ENCODE data around the gene PRAME. TPM values are rescaled to one million over a fixed set of nuclear protein-coding genes. Genes with fewer than 3 reads are reported as not detected.
"Not testable (repeated sequence)": the region's sequence is repeated elsewhere in the genome, so short reads cannot be mapped to it uniquely, and the experiment has no call there.

PRAME gene
- polyA plus RNA-seq, 10 donors = 0.77 to 1.5 TPM; not detected in 8

DNA sequence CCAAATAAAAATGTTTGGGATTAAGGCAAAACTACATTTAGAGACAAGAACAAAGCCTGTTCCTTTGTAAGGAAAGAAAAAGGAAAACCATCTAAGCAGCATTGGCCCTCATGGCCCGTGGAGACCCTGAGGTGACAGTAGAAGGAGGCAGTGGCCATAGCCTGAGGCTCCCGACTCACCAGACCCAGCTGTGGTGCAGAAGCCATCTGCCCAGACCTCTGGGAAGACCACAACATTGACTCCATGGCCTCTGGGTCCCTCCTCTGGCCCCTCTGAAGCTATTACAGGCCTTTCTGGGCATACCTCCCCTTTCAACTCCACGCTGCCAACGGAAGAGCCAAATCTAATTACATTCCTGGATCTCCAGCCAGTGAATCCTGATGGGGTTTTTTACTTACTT, 6.4 kb downstream of the PRAME start:
- DNase-seq = peak in 2 of 3 donors; percentile 6 to 16

DNA sequence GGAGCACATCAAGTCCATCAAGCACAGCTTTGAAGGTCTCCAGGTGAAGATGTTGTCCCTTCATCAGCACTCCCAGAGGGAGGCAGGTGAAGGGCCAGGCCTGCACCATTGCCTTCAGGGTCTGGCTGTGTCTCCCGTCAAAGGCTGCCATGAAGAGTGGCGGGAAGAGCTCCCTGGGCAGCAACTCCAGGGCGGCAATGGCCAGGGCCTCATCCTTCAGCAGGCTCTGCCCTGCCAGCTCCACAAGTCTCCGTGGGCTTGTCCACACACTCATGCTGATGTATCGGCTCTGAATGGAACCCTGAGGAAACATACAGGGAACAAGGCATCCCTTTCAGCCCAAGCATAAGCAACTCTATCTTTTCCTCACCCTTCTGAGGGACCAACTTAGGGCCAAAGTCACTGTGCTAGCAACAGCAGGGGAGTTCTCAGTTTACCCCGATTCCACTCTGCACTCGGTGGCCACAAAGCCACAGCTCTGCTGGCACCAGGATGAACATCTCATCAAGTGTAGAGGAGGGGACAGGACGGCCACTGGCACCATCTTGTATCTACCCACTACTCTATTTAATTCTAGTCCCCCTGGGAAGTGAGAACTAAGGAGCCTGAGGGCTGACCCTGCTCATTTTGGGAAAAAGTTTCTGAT, 8.2 kb downstream of the PRAME start:
- DNase-seq = no peak

DNA sequence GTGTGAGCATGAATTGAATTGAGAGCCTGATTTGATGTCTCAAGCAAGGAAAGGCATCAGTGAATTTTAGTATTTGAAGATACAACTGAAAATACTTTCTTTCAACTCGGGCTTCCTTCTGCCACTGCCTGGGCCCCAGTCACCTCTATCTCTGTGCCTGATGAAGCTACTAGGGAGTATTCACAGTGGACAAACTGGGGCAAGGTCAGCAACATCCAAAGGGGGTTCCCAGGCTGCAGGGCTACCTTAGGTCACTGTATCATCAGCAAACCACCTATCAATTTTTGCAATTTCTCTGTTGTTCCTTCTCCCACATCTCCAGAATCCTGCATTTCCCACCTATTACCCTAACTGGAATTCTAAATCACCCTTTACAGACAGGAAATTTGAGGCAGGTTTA, 10.2 kb downstream of the PRAME start:
- DNase-seq = no peak

DNA sequence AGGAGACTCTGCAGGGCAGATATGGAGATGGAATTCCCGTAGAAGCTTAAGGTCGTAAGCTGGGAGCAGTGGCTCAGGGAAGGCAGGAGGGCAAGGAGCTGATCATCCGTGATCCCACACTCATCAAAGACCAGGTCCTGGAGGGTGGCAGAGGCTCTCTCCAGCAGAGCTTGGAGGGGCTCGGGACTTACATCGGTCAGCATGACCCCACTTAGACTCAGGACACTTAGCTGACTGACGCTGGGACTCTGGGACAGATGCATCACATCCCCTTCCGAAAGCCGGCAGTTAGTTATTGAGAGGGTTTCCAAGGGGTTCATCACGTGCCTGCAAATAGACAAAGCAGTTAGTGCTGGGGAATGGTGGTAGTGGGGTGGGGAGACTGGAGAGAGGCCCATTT, 10.7 kb downstream of the PRAME start:
- no peak for DNase-seq

DNA sequence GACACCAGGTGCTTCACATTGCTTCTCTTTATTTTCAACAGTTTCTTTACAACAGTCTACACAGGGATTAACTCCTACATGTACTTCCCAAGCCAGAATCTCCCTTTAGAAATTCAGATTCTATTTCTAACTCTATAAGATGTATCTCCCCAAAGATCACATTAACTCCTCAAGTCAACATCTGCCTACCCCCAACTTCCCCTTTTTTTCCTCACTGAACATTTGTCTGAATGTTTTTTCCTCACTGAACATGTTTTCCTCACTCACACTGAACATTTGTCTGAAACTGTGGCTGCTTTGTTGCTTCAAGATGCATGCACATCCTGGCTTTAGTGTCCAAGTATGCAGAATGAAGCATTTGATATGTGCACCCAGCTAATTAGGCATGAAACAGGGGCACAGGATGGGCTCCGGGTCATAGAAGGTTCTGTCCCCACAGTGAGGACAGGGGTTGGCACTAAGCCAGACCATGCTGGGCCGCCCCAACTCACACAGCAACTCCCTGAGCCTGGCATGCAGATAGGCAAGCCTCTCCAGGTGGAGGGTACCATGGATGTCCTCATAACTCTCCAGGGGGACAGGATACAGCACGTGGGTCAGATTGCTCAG, 11.3 kb downstream of the PRAME start:
- DNase-seq = no peak

DNA sequence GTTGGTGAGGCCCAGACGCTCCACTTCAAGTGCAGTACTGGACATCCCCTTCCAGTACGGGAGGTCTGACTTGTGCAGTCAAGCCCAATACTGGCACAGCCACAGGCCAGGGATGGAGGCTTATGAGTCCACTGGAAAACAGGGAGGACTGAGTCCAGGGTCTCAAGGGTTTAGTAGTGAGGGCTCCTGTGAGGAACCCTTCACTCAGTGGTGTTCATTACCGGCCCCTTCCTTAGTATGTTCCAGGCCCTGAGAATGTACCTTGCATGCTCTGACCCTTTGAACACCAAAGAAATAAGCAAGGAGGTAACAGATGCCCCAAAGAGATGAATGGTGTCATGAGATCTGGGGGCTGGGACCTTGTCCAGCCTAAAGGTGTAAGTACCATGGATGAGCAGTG, 11.8 kb downstream of the PRAME start:
- DNase-seq = no peak

DNA sequence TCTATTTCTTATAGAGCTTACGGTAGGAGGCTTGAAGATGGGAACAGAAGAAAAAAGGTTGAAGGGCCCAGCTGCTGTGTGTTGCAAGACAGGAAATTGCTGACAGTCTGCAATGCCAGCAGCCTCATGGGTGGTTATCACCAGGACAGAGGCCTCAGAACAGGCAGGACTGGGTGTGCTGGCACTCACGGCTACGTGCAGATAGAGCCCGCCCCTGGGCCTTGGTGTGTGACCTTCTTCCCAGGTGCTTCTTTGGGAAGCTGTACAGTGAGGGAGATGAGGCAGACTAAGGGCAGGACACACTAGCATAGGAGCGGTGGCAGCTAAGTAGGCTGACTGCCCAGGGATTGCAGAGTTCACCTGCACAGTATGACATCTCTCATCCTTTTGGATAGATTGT, 12.6 kb downstream of the PRAME start:
- DNase-seq = no peak

DNA sequence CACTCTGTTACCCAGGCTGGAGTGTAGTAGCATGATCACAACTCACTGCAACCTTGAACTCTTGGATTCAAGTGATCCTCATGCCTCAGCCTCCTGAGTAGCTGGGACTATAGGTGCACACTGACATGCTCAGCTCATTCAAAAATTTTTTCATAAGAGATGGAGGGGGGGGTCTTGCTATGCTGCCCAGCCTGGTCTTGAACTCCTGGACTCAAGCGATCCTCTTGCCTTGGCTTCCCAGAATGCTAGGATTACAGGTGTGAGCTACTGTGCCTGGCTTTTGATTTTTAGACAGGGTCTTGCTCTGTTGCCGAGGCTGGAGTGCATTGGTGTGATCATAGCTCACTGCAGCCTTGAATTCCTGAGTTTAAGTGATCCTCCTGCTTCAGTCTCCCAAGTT, 14.0 kb downstream of the PRAME start:
- DNase-seq = no peak

DNA sequence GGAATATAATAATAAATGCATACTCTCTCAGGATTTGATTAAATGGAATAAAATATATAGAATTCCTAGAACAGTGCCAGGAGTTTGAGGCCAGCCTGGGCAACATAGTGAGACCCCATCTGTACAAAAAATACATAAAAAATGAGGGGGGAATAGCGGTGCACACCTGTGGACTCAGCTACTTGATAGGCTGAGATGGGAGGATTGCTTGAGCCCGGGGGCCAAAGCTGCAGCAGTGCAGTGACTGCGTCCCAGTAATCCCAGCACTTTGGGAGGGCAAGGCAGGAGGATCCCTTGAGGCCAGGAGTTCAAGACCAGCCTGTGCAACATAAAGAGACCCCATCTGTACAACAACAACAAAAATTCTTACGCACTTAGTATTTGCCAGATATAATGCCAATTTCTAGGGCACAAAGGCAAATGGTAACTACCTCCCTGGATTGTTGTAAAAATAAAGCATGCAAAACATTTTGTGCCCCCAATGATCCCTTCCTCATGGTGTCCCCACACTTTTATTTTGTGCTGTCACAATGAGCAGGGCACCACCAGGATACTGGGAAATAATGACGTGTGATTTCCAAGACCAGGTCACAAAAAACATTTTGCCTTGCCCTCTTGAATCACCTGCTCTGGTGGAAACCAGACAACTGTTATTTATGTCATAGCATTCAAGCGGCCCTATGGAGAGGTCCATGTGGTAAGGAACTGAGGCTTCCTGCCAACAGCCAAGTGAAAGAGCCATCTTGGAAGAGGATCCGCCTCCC, 20.7 kb downstream of the PRAME start:
- no peak for DNase-seq

DNA sequence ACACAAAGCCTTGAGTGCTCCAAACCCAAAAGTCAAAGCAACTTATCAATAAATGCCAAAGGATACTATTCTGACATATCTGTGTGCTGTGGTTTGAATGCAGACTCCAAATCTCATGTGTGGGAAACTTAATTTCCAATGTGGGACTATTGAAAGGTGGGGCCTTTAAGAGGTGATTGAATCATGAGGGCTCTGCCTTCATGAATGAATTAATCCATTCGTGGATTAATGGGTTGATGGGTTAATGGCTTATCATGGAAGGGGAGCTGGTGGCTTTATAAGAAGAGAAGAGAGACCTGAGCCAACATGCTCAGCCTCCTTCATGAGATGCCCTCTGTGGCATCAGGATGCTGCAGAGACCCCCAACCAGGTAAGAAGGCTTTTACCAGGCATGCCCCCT, 22.1 kb downstream of the PRAME start:
- DNase-seq = no peak

DNA sequence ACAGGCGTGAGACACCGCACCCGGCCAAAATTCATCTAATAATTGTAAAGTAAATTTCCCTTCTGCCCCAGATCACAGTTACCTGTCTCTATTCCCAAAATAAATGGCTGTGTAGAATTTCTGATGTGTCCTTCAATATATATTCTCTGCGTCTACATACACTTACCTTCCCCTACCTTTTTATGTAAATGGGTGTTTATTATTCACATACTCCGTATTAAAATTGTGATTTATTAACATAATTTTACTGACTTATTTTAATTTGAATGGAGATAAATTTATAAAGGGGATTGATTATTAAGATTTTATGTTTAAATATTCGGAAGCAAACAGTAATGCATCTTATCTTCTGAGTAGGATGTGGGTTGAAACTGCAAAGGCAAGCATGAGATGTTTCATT, 22.6 kb downstream of the PRAME start:
- DNase-seq = no peak

DNA sequence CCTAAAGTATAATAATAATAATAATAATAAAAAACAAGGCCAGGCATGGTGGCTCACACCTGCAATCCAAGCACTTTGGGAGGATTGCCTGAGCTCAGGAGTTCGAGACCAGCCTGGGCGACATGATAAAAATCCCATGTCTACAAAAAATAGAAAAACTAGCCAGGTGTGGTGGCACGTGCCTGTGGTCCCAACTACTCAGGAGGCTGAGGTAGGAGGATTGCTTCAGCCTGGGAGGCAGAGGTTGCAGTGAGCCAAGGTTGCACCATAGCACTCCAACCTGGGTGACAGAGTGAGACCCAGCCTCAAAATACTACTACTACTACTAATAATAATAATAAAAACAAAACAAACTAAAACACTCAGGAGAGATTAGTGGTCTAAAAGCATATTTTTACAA, 23.4 kb downstream of the PRAME start:
- no peak for DNase-seq

DNA sequence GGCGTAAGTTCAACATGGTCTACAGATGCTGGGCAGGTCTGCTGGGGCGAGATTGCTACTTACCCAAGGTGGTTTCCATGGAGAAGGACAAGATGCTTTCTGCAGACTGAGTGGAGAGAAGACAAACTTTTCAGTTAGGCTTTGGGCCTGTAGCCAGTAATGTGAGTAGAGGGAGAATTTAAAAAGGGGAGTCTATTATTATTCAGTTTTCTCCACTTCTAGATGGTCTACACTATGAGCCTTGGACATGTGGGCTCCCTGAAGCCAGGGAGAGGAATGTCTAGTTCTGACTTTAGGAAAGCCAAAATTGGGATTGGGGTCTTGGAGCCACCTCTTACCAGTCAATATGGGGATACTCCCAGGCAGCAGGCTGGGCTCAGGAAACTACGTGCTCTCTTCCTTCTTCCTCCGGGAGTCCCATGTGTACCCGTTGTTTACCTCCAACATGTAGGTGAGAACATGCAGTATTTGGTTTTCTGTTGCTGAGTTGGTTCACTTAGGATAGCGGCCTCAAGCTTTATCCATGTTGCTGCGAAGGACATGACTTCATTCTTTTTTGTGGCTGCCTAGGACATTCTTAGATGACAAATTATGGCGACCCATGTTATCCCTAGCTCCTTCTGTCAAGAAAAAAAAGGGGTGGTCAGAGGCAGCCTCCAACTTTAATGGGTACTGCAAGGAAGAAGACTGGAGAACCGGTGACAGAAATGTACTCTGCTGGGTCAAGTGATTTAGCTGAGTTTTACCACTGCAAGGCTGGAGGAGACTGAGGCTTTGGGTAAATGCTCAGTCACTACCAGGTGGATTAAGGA, 24.3 kb downstream of the PRAME start:
- DNase-seq = no peak

DNA sequence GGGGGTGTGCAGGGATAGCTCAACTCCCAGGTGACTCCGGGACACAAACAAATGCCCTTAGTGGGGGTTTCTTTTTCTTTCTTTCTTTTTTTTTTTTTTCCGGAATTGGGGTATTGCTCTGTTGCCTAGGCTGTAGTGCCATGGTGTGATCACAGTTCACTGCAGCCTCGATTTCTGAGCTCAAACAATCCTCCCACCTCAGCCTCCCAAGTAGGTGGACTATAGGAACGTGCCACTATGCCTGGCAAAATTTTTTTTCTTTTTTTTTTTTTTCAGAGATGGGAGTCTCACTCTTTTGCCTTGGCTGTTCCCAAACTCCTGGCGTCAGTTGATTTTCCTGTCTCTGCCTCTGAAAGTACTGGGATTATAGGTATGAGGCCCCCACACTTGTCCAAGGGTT, 25.2 kb downstream of the PRAME start:
- no peak for DNase-seq

DNA sequence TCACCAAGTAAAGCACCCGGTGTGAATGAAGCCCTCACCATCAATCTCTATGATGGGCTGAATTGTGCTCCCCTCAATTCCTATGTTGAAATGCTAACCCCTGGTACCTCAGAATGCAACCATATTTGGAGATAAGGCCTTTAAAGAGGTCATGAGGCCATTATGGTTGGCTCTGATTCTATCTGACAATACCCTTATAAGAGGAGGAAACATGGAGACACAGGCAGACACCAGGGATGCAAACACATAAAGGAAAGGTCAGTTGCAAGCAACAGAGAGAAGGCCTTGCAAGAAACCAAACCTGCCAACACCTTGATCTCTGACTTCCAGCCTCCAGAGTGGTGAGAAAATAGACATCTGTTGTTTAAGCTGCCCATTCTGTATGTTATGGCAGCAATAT, 25.6 kb downstream of the PRAME start:
- DNase-seq = no peak

DNA sequence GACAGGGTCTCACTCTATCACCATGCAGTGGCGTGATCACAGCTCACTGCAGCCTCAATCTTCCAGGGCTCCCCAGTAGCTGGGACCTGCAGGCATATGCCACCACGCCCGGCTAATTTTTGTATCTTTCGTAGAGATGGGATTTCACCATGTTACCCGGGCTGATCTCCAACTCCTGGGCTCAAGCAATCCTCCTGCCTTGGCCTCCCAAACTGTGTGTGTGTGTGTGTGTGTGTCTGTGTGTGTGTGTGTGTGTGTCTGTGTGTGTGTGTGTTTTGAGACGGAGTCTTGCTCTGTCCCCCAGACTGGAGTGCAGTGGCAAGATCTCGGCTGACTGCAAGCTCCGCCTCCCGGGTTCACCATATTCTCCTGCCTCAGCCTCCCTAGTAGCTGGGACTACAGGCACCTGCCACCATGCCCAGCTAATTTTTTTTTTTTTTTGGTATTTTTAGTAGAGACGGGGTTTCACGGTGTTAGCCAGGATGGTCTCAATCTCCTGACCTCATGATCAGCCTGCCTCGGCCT, 26.5 kb downstream of the PRAME start:
- not testable (repeated sequence) for DNase-seq

DNA sequence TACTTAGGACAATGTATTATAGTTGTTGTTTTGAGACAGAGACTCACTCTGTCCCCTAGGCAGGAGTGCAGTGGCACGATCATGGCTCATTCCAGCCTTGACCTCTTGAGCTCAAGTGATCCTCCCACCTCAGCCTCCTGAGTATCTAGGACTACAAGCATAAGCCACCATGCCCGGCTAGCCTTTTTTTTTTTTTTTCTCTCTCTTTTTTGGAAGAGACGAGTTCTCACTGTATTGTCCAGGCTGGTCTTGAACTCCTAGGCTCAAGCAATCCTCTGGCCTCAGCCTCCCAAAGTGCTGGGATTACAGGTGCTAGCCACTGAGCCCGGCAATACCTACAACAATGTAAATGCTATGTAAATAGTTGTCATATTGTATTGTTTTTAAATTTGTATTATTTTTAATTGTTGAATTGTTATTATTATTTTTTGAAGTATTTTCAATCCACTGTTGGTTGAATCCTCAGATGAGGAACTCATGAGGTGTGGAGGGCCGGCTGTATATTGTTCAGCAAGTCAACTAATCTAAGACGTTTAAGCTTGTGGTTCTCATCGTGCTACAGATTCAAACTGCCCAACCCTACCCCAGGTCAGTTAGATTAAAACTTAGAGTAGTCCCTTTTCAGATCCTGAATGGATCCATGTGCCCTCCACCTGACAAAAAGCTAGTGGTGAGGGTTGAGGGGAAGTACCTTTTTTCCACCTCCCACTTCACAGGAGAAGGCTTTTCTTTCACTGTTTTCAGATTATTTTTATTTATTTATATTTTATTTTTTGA, 27.1 kb downstream of the PRAME start:
- DNase-seq = no peak

DNA sequence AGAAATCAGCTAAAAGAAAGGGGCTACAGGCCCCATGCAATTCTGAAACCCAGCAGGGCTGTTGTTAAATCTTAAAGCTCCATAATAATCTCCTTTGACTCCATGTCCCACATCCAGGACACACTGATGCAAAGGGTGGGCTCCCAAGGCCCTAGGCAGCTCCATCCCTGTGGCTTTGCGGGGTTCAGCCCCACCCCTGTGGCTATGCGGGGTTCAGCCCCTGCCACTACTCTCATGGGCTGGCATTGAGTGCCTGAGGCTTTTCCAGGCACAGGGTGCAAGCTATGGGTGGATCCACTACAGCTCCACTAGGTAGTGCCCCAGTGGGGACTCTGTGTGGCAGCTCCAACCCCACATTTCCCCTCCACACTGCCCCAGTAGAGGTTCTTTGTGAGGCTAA, 30.3 kb downstream of the PRAME start:
- DNase-seq = no peak

DNA sequence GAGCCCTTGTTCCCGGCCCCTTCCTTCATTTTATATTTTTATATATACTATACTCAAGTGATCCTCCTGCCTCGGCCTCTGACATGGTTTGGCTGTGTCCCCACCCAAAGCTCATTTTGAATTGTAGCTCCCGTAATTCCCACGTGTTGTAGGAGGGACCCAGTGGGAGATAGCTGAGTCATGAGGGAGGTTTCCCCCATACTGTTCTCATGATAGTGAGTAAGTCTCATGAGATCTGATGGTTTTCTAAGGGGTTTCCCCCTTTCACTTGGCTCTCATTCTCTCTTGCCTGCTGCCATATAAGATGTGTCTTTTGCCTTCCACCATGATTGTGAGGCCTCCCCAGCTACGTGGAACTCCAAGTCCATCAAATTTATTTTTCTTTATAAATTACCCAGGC, 31.8 kb downstream of the PRAME start:
- DNase-seq = no peak

DNA sequence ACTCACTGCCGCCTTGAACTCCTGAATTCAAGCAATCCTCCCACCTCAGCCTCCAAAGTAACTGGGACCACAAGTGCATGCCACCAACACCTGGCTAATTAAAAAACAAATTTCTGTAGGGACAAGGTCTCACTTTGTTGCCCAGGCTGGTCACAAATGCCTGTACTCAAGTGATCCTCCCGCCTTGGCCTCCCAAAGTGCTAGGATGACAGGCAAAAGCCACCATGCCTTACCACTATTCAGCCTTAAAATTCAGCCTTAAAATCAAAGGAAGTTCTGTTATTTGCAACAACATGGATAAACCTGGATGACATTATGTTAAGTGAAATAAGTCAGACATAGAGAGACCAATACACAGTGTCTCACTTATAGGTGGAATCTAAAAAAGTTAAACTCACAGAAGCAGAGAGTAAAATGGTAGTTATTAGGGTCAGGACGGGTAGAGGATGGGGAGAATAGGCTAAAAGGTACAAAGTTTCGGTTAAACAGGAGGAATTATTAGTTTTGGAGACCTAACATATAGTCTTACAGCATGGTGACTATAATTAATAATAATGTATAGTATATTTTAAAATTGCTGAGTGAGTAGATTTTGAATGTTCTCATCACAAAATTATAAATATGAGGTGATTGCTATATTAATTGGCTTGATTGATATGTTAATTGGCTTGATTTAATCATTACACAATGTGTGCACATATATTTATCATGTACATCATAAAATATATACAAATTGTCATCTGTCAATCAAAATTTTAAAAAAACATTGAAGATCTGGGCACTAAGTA, 32.7 kb downstream of the PRAME start:
- DNase-seq = no peak

DNA sequence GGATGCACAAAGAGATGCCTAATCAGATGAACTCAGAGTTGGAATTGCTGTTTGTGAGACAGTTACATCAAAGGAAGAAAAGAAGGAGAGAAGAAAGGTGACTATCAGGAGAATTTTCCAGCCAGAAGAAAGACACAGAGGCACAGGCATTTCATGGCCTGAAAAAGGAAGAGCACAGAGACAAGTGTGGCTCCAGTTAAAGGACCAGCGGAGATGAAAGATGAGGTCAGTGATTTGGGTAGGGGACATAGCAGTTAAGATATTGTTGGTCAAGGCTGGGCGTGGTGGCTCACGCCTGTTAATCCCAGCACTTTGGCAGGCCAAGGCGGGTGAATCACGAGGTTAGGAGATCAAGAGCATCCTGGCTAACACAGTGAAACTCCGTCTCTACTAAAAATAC, 35.6 kb downstream of the PRAME start:
- DNase-seq = no peak
